ENCODE results near the gene CNTNAP4.

CNTNAP4 gene

DNA sequence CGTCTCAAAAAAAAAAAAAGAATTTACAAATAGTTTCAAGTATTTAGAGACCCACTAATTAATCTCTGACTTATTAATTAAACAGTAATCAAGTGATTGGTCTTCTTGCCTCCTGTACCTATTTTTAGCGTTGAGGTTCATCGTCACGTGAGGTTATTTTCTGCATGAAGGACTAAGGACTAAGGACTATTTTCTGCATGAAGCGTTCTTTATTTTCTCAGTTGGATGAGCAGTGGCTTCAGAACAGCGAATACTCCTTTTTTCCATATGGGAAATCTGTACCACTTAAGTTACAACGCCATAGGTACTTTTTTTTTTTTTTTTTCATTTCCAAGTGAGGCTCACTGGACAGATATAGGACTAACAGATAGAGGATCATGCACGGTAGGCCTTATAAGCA, 224.9 kb downstream of the CNTNAP4 start:
- DNase-seq (ENCODE audit: low read depth) = no peak
- H3K4me3 ChIP-seq (ENCODE audit: control insufficient read depth, low read depth, low read length) = no peak overlapping the region
- TF ChIP-seq, protein P1, sequence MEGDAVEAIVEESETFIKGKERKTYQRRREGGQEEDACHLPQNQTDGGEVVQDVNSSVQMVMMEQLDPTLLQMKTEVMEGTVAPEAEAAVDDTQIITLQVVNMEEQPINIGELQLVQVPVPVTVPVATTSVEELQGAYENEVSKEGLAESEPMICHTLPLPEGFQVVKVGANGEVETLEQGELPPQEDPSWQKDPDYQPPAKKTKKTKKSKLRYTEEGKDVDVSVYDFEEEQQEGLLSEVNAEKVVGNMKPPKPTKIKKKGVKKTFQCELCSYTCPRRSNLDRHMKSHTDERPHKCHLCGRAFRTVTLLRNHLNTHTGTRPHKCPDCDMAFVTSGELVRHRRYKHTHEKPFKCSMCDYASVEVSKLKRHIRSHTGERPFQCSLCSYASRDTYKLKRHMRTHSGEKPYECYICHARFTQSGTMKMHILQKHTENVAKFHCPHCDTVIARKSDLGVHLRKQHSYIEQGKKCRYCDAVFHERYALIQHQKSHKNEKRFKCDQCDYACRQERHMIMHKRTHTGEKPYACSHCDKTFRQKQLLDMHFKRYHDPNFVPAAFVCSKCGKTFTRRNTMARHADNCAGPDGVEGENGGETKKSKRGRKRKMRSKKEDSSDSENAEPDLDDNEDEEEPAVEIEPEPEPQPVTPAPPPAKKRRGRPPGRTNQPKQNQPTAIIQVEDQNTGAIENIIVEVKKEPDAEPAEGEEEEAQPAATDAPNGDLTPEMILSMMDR (conservative IDR thresholded peaks at IDR 0.05; ENCODE audit: control insufficient read depth, insufficient read depth, low read depth, low read length) = no peak

DNA sequence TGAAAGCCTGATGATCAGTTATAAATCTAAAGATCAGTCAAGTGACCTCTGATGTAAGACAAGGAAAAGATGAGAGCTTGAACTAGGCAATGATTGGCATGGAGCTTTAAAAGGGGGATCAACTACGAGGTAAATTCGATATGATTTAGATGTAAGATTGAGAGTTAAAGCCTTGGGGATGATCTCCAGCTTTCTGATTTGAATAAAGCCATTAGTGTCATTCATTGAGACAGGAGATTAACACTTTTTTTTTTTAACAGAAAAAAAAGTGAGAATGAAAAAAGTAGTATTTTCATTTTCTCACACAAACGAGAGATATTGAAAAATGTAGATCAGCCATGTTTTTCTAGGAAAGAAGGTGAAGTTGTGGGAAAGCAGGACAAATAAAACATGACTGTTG, 225.4 kb downstream of the CNTNAP4 start:
- H3K4me3 ChIP-seq (ENCODE audit: control insufficient read depth, low read depth, low read length) = no peak overlapping the region
- TF ChIP-seq, protein P1 (conservative IDR thresholded peaks at IDR 0.05; ENCODE audit: control insufficient read depth, insufficient read depth, low read depth, low read length) = no peak
- DNase-seq (ENCODE audit: low read depth) = no peak

DNA sequence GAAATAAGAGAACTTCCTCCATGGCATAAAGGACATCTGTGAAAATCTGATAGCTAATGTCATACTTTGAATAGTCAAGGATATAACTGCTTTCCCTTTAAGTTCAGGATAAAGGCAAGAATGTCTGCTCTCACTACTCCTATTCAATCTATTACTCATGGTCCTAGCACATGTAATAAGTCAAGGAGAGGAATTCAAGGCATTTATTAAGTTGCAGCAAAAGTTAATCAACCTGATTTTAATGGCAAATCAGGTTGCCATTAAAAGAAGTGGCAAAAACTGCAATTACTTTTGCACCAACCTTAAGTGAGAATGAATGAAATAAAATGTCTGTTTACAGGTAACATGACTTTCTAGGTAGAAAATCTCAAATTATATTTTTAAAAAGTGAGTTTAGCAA, 225.9 kb downstream of the CNTNAP4 start:
- TF ChIP-seq, protein P1 (conservative IDR thresholded peaks at IDR 0.05; ENCODE audit: control insufficient read depth, insufficient read depth, low read depth, low read length) = no peak
- H3K4me3 ChIP-seq (ENCODE audit: control insufficient read depth, low read depth, low read length) = no peak overlapping the region
- no peak for DNase-seq (ENCODE audit: low read depth)

DNA sequence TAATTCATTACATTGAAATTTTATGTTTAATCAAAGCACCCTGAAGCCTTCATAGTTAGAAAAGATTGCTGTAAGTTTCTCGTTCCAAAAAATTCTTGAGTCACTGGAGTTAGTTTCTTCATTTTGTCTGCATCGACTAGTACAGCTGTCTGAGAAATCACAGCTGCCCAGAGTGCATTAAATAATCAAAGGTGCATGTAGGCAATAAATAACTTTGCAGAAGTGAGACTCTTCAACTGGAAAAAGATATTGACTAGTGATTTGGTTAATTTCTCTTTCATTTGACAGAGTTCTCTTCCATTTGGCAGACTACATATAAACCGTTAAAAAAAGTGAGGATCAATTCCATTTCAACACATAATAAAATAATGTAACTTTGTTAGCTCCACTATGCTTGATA, 234.0 kb downstream of the CNTNAP4 start:
- TF ChIP-seq, protein P1 (conservative IDR thresholded peaks at IDR 0.05; ENCODE audit: control insufficient read depth, insufficient read depth, low read depth, low read length) = no peak
- no peak overlapping the region for H3K4me3 ChIP-seq (ENCODE audit: control insufficient read depth, low read depth, low read length)
- no peak for DNase-seq (ENCODE audit: low read depth)

DNA sequence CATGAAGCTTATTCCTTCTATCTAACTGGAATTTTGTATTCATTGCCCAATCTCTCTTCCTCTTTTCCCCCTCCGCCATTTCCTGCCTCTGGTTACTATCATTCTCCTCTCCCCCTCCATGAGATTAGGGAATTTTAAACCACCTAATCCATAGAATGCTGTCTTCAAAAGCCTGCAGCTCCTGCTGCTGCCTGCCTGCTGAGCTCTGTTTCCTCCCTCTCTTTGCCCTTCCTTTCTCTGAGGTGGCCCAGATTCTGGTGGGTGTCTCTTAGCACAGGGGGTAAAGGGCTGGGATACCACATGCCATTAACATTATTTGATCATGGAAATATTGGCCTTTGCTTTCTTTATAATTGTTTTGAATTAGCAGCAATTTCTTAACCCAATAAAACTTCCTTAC, 241.6 kb downstream of the CNTNAP4 start:
- TF ChIP-seq, protein P1 (conservative IDR thresholded peaks at IDR 0.05; ENCODE audit: control insufficient read depth, insufficient read depth, low read depth, low read length) = no peak
- no peak overlapping the region for H3K4me3 ChIP-seq (ENCODE audit: control insufficient read depth, low read depth, low read length)
- DNase-seq (ENCODE audit: low read depth) = no peak

DNA sequence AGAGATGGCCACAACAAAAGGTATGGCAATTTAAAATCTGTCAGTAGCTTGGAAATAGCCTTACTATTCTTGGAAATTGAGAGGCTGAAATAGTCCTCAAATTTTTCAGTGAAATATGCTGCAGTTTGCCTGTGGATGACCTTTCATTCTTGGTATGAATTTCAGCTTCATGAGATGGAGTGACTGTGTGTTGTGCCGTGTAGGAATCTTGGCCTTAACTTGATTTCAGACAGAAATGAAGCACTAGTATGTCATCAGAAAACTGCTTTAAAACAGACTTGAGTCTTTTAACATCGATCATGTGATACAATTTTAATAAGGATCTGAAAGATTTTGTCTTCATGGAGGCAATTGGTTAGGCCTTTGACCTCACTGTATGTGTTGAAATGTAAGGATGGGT, 247.2 kb downstream of the CNTNAP4 start:
- H3K4me3 ChIP-seq (ENCODE audit: control insufficient read depth, low read depth, low read length) = no peak overlapping the region
- no peak for DNase-seq (ENCODE audit: low read depth)
- TF ChIP-seq, protein P1 (conservative IDR thresholded peaks at IDR 0.05; ENCODE audit: control insufficient read depth, insufficient read depth, low read depth, low read length) = no peak

DNA sequence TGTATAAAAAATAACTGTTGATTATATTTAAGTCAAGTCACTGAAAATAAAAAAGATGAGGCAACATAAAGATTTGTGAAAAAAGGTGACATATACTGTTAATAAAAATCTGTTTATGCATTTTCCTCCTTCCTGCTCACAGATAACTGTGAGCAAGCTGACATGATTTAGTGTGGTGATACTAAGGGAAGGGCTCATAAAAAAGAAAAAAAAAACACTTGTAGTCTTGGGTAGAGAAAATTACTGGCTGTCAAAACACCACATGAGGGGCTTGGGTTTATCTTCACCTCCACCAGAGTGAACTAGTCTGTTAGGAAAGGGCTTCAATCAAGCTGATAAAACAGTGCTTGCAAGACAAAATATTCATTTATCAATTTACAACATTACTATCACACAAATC, 247.6 kb downstream of the CNTNAP4 start:
- no peak for DNase-seq (ENCODE audit: low read depth)
- TF ChIP-seq, protein P1 (conservative IDR thresholded peaks at IDR 0.05; ENCODE audit: control insufficient read depth, insufficient read depth, low read depth, low read length) = no peak

More for the DNA sequence above, 247.6 kb downstream of the CNTNAP4 start:
- H3K4me3 ChIP-seq (ENCODE audit: control insufficient read depth, low read depth, low read length) = no peak overlapping the region

Measured in fibroblast of mammary gland (primary cell).